Right renal pelvis (tissue), 4 donors: ENCODE data around the gene FGD5. TPM values are rescaled to one million over a fixed set of nuclear protein-coding genes. Genes with fewer than 3 reads are reported as not detected.

Experiments used
- DNase-seq, 4 donors: peaks; one replicate each; pipeline ENCODE4 v3.0.0-alpha.2; 2013; ENCODE audit warnings: low read depth in 4 of 4, low spot score in 3 of 4, missing footprints in 1 of 4
- polyA plus RNA-seq, 4 donors: library from polyadenylated mRNA; unstranded; fragments of 120-200 nt; gene quantifications; one replicate each; pipeline ENCODE4 v1.2.1, GENCODE V29; 2013; ENCODE audit not compliant: insufficient read length in 4 of 4

Gene FGD5
- polyA plus RNA-seq, 4 donors = 22.9 to 26.6 (median 24.8) TPM

GRCh38 chr3:14920536-14920935 is 101.8 kb downstream of the FGD5 start:
- DNase-seq = no peak

GRCh38 chr3:14921034-14921616 is 102.4 kb downstream of the FGD5 start:
- DNase-seq = peak; percentile 68 to 78 (median 75)

- DNase-seq = no peak
Measured at GRCh38 chr3:14921811-14922705, 103.3 kb downstream of the FGD5 start.

- no peak for DNase-seq
Measured at GRCh38 chr3:14922863-14923262, 104.1 kb downstream of the FGD5 start.

GRCh38 chr3:14923476-14923875 is 104.7 kb downstream of the FGD5 start:
- no peak for DNase-seq

DNA sequence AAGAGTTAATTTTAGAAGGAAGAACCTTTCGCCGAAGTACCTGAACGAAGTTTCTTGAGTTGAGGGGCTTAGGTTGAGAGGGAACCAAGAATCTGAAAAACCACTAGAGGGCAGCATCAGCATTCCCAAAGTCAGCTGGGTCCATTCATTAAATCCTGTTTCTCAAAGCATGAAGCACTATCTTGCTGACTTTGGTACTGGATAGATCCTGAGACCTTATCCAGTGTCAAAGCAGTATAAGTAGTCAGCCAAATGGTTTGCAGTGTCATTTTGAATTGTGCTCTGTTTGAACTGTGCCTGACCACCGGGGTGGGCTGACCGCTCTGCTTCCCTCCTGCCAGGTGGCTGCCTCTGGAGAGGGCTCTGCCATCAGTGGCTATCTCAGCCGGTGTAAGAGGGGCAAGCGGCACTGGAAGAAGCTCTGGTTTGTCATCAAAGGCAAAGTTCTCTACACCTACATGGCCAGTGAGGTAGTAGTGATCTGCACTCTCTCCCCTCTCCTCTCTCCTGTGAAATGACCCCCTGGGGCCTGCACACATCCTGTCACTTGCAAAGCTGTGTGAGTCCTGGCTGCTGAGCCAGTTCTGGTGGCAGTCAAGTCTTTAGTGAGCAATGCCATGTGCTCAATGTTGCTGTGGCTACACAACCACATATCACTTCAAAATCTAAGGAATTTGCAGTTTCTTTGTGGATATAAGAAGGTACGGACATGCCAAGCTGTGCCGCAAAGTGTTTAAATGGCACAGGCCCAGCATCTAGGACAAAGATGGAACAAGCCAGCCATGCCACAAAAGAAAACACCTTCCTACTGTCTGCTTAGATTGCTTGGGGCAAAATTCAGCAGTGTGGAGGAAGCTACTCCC is 107.2 kb downstream of the FGD5 start:
- peak in 2 of 4 donors; percentile 57 to 62 for DNase-seq

DNA sequence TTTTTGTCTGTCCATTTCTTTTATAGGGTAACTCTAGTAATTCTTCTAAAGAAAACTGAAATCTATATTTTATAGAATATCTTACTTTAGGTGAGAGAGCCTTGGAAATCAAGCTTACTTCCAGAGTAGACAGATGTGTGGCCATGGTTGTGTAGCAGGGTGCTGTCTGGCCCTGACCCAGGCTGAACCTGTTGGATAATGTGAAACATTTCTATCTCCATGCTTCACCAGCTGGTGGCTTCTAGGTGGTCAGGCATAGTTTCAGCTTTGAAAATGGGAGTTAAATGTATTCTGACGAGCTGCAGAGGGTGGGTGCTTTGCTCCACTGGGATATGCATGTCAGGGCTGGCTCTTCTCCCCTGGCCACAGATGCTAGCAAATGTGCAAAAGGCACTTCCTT is 107.8 kb downstream of the FGD5 start:
- no peak for DNase-seq

- no peak for DNase-seq
Measured at GRCh38 chr3:14927308-14927707, 108.5 kb downstream of the FGD5 start.

GRCh38 chr3:14929310-14930074 is 110.7 kb downstream of the FGD5 start:
- DNase-seq = no peak

DNA sequence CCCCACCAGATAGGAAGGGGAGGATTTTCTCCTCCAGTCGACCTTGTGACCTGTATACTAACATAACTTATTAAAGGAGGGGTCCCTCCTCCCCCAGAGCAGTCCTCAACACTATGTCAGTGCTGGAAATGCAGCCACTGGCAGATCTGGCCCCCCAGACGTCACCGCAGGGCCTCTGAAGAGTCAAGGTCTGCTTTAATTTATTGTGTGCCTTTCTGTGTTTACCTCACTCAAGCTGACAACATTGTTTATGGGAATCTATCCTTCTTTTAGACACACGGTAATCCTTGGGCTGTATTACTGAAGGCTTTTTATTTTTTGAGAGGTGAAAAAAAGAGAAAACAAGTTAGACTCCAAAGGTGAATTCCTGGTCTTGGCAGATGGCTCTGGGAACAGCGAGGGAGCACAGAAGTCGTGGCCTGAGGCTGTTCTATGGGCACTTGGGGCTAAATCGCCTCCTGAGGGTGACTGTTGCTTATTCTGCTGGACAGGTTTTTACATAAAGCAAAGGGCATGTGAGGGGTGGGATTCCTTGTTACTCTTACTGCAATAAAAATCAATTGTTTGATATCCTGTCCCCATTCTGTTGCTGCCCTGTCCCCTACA is 115.2 kb downstream of the FGD5 start:
- no peak for DNase-seq

- DNase-seq = no peak
Measured at GRCh38 chr3:14935592-14936345, 117.0 kb downstream of the FGD5 start.

- DNase-seq = no peak
Measured at GRCh38 chr3:14938954-14939353, 120.2 kb downstream of the FGD5 start.

DNA sequence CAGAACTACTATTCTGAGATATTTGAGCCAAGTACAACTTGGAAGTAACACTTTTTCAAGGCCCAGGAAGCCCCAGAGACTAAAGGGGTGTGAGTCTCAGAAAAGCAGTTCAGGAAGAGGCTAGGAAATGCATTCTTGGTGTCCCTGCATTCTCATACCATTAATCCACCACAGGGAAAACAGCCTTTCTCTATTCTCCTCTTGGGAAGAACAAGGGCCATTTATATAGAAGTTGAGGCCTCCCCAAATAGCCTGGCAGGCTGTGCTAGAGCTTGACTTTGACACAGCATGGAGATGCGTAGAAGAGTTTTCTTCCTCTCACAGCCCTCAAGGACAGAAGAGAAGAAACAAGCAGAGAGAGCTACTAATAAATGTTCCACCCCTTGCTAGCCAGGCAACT is 123.1 kb downstream of the FGD5 start:
- DNase-seq = no peak

DNA sequence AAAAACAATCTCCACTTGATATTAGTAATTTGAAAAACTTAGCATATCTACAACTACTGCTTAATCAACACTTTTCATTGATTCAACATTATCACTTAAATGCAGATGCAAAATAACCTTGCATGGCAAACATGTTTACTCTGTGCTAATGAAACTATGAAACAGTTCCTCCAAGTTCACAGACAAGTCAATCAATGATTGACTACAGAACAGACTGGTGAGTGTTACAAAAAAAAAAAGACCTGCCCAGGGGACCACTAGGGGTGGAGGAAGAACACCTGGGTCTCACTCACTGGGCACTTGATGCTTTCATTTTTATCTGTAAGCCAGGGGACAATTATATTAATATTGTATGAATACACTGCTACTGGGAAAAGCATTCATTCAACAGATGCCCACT is 124.3 kb downstream of the FGD5 start:
- peak in 1 of 4 donors; percentile 49 for DNase-seq

DNA sequence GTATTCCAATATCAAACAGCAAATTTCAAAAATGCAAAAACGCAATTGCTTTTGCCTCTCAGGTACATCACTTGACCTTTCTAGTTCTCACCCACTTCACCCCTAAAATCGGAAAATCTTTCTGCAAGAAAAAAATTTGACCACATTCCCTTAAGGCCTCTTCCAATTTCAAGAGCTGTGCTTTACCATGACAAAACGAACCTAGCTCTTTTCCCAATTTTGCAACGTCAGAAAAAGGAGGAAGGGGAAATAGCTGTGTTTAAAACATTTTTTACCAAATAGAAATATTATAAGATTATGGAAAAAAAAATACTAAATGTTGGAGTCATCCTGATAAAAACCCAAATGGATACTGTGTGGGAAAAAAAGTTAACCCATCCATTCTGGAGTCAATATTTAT is 127.5 kb downstream of the FGD5 start:
- DNase-seq = no peak

- no peak for DNase-seq
Measured at GRCh38 chr3:14946739-14947099, 128.0 kb downstream of the FGD5 start.

- peak; percentile 53 to 67 (median 62) for DNase-seq
Measured at GRCh38 chr3:14947100-14947885, 128.5 kb downstream of the FGD5 start, which contains the start of gene NR2C2. NR2C2 (plus strand) TSS chr3:14947583; CDS start chr3:15003915, 56,332 bp downstream.

DNA sequence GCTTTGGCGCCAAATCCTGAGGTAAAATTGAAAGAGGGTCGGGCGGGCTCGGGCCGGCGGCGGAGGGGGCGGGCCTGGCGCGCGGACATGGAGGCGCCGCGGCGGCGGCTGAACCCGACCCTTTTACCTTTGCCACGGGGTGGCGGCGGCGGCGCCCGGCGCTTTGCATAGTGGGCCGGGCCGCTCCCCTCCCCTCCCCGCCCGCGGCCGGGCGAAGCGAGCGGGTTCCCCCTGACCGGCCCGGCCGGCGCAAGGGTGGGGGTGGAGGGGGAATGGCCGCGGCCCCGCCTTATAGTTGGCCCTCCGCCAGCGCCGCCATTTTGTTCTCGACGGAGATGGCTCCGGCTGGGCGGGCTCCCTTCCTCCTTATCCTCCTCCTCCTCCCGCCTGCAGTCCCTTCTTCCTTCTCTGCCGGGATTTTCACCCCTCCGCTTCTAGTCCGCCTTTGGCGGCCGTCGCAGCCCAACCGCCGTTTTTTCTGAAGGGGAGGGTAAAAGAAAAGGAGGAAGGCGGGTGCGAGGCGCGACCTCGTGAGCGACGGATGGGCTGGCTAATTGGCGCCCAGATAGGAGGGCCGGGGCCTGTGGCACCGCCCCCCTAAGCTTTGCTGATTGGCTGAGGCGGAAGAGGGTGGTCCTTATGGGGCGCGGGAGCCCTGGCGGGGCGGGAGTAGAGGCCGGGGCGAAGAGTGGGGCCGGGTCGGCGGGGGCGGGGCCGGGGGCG is 129.3 kb downstream of the FGD5 start:
- DNase-seq = peak; percentile 95 to 98 (median 96)
